Central memory CD8-positive, alpha-beta T cell (primary cell): ENCODE measurements around the gene SENP5.
A peak's percentile ranks its signal among the peaks of the same experiment; 100 is the strongest.
"Not testable (repeated sequence)": the region's sequence is repeated elsewhere in the genome, so short reads cannot be mapped to it uniquely, and the experiment has no call there.

Source experiments
- ATAC-seq: fragments of 150-1000 bp; cut with Tn5 transposase; replicated peaks from 2 replicates; pipeline ENCODE4 v1.10.0; 2022; ENCODE audit warnings: mild to moderate bottlenecking, moderate FRiP score, moderate number of reproducible peaks; ENCODE audit not compliant: poor library complexity, severe bottlenecking; ENCODE audit errors: extremely low read depth
- DNase-seq, 2 donors: peaks; one replicate each; pipeline ENCODE4 v3.0.0; 2021; ENCODE audit warnings: low spot score in 2 of 2
- H3K27ac Mint-ChIP-seq: one replicate; pipeline ENCODE4 v1.8.0; 2022; ENCODE audit warnings: low read depth, mild to moderate bottlenecking, moderate library complexity, mixed read lengths
- H3K27me3 Mint-ChIP-seq: one replicate; pipeline ENCODE4 v1.8.0; 2022; ENCODE audit warnings: mixed read lengths
- H3K36me3 Mint-ChIP-seq: one replicate; pipeline ENCODE4 v1.8.0; 2022; ENCODE audit warnings: mild to moderate bottlenecking, moderate library complexity, mixed read lengths; ENCODE audit not compliant: insufficient read depth
- H3K4me1 Mint-ChIP-seq: one replicate; pipeline ENCODE4 v1.8.0; 2022; ENCODE audit warnings: mixed read lengths
- H3K4me3 Mint-ChIP-seq: one replicate; pipeline ENCODE4 v1.8.0; 2022; ENCODE audit warnings: mild to moderate bottlenecking, moderate library complexity, mixed read lengths
- H3K9me3 Mint-ChIP-seq: one replicate; pipeline ENCODE4 v1.8.0; 2022; ENCODE audit warnings: mixed read lengths

The SENP5 gene

DNA sequence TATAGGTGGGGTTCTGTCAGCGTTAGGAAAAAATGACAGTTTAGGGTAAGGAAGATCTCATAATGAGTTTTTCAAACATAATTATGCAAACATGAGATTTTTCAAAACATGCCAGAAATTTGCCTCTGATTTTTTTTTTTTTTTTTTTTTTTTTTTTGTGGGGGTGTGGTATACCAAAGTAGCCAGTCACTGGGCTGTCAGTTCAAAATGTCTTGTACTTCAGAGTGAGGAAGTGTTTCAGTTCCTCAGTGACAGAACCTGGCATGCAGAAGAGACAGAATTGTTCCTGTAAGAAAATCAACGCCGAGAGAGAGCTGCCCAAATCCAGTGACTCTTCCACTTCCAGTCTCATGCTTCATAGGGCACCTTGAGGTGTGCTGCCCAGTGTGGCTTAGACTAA, 64.9 kb downstream of the SENP5 start:
- no peaks in the 10 kb centered on the region for H3K27me3 Mint-ChIP-seq
- DNase-seq (no peak), ATAC-seq (no peak)
- no peaks in the 10 kb centered on the region for H3K4me1 Mint-ChIP-seq
- H3K9me3 Mint-ChIP-seq: no peaks in the 10 kb centered on the region
- H3K27ac Mint-ChIP-seq: no peak overlapping the region
- no peak overlapping the region for H3K4me3 Mint-ChIP-seq
- peaks cover 64% of the 10 kb centered on the region for H3K36me3 Mint-ChIP-seq

DNA sequence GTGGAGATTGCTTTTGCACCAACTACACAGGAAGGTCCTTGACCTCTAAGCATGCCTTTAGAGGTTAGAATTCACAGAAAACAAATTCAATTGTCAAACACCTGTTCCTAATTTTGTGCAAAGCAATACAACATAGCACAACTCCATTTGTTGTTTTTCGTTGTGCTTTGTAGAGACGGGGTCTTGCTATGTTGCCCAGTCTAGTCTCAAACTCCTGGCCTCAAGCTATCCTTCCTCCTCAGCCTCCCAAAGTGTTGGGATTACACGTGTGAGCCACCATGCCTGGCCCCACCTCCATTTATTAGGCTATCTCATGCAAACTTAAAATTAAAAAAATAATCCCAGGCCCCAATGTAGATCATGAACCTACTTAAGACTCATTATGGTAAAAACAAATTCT, 68.6 kb downstream of the SENP5 start:
- Mint-ChIP-seq H3K4me3 (no peak overlapping the region), H3K4me1 (peaks cover 10% of the 10 kb centered on the region)
- DNase-seq: no peak

DNA sequence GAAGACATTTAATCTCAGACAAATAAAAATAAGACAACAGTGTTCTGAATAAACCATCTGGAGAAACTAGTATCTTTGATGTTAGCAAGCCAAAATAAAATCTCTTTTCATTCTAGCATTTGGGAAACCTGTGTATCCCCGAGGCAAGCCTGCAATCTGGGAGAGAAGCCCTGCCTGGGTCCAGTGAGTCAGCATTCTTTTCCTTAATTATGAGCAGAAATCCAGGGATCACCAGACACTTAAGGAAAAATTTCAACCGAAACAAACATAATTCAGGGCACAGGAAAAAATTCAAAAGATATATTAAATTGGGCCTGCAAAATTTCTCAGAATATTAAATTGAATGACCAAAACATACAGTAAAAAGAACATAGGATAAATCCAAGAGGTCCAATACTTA, 70.4 kb downstream of the SENP5 start:
- Mint-ChIP-seq H3K27me3 (no peaks in the 10 kb centered on the region), H3K9me3 (no peaks in the 10 kb centered on the region), H3K36me3 (peaks cover 72% of the 10 kb centered on the region), H3K4me1 (peaks cover 26% of the 10 kb centered on the region), H3K4me3 (no peak overlapping the region), H3K27ac (no peak overlapping the region)
- no peak for ATAC-seq
- DNase-seq: no peak

More for the DNA sequence above, 68.6 kb downstream of the SENP5 start:
- Mint-ChIP-seq H3K36me3 (peaks cover 71% of the 10 kb centered on the region), H3K9me3 (no peaks in the 10 kb centered on the region), H3K27me3 (no peaks in the 10 kb centered on the region), H3K27ac (no peak overlapping the region)
- no peak for ATAC-seq

DNA sequence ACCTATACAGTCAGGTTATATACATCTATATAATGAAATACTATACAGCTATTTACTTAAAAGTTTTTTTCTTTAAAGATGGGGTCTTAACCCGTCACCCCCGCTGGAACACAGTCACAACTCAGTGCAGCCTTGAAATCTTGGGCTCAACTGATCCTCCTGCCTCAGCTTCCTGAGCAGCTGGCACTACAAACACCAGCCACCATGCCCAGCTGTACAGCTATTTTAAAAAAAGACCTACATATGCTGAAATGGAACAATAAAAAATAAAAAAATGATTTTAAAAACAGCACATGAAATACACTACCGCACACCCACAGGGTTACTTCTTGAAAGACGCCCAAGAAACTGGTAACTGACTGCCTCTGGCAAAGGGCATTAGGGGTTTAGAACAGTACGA, 70.9 kb downstream of the SENP5 start:
- no peak for DNase-seq
- Mint-ChIP-seq H3K36me3 (peaks cover 72% of the 10 kb centered on the region), H3K27me3 (no peaks in the 10 kb centered on the region), H3K4me1 (peaks cover 30% of the 10 kb centered on the region), H3K9me3 (no peaks in the 10 kb centered on the region), H3K27ac (no peak overlapping the region), H3K4me3 (no peak overlapping the region)
- ATAC-seq: no peak

DNA sequence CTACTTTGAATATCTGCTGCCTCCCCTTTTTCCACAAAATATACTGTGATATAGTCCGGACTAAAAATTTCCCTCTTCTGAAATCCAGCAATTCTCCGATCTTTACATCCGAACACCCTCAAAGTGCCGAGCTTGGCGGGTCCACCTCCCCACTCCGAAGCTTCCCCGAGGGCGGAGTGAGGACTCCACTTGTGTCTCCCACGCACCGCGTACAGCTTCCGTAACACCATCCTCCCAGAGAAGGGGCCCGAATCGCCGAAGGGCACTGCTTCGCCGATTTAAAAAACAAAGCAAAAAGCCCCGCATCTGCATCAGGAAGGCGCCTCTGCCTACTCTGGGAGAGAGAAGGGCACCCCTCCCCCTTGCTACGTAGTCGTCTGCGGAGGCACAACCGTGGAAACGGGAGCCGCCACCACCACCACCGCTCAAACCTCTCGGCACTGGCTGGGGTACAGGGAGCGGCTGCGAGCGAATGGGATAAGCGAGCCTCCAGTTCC, 74.1 kb downstream of the SENP5 start:
- Mint-ChIP-seq H3K27me3 (no peaks in the 10 kb centered on the region), H3K27ac (peak overlapping the region; percentile 98), H3K4me1 (peaks cover 31% of the 10 kb centered on the region), H3K36me3 (peaks cover 53% of the 10 kb centered on the region), H3K4me3 (peak overlapping the region; percentile 98), H3K9me3 (no peaks in the 10 kb centered on the region)
- ATAC-seq (peak; percentile 45), DNase-seq (peak; percentile 40 to 48)

DNA sequence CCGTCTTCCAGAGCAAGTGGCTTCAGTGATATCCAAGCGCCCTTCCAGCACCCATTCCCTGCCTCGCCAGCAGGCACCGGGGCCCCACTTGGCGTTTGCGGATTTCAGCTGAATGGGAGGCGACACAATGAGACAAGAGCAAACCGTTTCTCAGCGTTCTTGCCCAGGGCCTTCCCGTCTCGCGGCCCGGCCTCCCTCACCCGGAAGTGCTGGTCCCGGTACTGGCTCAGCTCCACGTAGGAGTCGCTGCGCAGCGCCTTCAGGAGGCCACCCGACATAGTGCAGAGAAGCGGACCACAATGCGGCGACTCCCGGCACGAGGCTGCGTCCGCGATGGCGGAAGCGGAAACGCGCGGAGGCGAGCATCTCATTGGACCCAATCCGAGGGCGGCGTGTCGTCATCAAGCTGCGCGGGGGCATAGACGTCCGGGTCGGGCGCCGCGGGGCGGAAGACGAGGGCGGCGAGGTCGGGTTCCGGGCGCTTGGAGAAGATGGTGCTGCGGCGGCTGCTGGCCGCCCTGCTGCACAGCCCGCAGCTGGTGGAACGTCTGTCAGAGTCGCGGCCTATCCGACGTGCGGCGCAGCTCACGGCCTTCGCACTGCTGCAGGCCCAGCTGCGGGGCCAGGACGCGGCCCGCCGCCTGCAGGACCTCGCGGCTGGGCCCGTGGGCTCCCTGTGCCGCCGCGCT, 74.7 kb downstream of the SENP5 start, which contains the start of gene NCBP2:
Gene NCBP2 (minus strand): TSS at position 303 of the 689 bp plus-strand sequence. CDS start 25 bp downstream, at position 278.
- peak; percentile 94 for ATAC-seq
- no peaks in the 10 kb centered on the region for H3K9me3 Mint-ChIP-seq
- peak within 1 kb of the TSS; percentile 98 for H3K27ac Mint-ChIP-seq
- peak within 1 kb of the TSS; percentile 98 for H3K4me3 Mint-ChIP-seq
- H3K27me3 Mint-ChIP-seq: no peaks in the 10 kb centered on the region
- peaks cover 31% of the 10 kb centered on the region for H3K4me1 Mint-ChIP-seq
- DNase-seq: peak; percentile 99
- peaks cover 47% of the 10 kb centered on the region for H3K36me3 Mint-ChIP-seq

DNA sequence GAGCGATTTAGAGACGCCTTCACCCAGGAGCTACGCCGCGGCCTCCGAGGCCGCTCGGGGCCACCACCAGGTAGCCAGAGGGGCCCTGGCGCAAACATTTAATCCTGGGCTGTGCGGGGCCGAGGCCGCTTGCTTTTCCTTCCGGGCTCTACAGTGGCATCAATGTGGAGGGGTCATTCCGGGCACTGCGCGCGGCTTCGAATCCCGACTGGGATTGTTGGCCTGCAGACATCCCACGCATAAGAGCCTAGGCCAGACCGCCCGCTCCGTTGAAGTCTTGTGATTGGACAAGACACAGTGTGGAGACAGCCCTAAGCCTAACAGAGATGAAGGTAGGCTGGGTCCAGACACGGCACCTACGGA, 75.2 kb downstream of the SENP5 start:
- Mint-ChIP-seq H3K4me1 (peaks cover 31% of the 10 kb centered on the region), H3K27ac (peak overlapping the region; percentile 98), H3K4me3 (peak overlapping the region; percentile 98), H3K27me3 (no peaks in the 10 kb centered on the region), H3K9me3 (no peaks in the 10 kb centered on the region), H3K36me3 (peaks cover 42% of the 10 kb centered on the region)
- DNase-seq (no peak), ATAC-seq (no peak)

DNA sequence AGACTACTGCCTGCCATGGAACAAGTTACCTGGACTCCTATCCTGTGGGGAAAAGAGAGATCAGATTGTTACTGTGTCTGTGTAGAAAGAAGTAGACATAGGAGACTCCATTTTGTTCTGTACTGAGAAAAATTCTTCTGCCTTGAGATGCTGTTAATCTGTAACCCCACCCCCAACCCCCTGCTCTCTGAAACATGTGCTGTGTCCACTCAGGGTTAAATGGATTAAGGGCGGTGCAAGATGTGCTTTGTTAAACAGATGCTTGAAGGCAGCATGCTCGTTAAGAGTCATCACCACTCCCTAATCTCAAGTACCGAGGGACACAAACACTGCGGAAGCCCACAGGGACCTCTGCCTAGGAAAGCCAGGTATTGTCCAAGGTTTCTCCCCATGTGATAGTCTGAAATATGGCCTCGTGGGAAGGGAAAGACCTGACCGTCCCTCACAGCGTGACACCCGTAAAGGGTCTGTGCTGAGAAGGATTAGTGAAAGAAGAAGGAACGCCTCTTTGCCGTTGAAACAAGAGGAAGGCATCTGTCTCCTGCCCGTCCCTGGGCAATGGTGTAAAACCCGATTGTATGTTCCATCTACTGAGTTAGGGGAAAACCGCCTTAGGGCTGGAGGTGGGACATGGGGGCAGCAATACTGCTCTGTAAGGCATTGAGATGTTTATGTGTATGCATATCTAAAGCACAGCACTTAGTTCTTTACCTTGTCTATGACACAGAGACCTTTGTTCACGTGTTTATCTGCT, 76.5 kb downstream of the SENP5 start:
- peak overlapping the region; percentile 98 for H3K27ac Mint-ChIP-seq
- not testable (repeated sequence) for H3K27me3 Mint-ChIP-seq, H3K9me3 Mint-ChIP-seq, DNase-seq, ATAC-seq
- peak overlapping the region; percentile 98 for H3K4me3 Mint-ChIP-seq
- H3K4me1 Mint-ChIP-seq: peaks cover 31% of the 10 kb centered on the region
- H3K36me3 Mint-ChIP-seq: peaks cover 30% of the 10 kb centered on the region

DNA sequence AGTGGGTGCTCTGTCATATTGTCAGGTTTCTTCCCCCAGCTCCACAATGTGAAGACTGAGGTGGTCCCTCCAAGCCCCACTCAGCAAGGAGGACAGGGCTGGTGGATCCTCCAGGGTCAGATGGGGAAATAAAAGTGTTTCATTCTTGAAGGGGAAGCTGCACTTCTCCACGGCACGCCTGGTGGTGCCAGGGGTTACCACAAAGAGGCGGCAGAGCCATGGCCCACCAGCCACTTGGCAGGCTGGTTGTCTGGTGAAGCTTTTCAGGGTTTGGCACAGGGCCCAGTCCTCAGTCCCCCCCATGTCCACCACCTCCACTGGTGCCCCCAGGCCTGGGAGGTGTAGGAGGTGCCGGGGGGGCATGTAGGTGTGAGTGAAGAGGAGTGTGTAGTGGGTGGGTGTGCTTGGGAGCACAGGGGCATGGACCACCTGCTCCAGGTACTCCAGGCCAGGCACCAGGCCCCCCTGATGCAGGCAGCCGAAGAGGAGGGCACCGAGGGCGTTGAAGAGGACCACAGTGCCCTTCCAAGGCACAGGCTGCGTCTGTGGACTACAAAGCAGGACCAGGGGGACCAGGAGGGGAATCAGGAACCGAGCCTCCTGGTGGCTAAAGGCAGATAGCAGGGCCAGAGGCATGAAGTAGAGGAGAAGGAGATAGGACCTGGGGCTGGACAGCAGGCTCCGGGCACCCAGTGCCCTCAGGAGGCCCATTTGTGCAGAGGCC, 79.6 kb downstream of the SENP5 start:
- ATAC-seq (no peak), DNase-seq (no peak)
- no peaks in the 10 kb centered on the region for H3K27me3 Mint-ChIP-seq
- peaks cover 15% of the 10 kb centered on the region for H3K36me3 Mint-ChIP-seq
- no peak overlapping the region for H3K4me3 Mint-ChIP-seq
- H3K4me1 Mint-ChIP-seq: peaks cover 11% of the 10 kb centered on the region
- no peaks in the 10 kb centered on the region for H3K9me3 Mint-ChIP-seq
- H3K27ac Mint-ChIP-seq: no peak overlapping the region

DNA sequence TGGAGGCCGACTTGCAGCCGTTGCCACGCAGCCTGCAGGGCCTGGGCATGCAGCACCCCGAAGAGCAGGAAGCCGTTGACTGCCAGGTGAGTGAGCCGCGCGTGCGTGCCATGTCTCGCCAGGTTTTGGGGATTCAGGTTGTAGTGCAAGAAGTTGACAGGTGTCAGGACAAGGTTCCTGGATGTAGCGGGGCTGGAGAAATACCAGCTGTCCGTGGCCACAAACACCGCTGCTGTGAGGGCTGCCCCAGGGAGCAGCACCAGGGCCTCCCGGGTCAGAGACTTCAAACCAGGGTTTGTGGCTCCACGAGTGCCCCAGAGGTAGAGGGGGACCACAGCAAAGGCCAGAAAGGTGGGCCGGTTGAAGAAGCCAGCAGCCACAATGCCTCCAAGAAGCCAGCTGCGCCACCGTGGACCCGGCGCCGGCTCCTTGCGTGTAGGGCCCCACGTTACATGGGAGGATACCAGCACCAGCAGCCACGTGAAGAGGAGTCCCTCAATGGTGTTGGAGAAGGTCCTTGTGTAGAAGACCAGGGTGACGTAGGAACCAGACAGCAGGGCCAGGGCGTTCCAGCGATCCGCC, 80.2 kb downstream of the SENP5 start:
- H3K36me3 Mint-ChIP-seq: peaks cover 11% of the 10 kb centered on the region
- no peak overlapping the region for H3K4me3 Mint-ChIP-seq

DNA sequence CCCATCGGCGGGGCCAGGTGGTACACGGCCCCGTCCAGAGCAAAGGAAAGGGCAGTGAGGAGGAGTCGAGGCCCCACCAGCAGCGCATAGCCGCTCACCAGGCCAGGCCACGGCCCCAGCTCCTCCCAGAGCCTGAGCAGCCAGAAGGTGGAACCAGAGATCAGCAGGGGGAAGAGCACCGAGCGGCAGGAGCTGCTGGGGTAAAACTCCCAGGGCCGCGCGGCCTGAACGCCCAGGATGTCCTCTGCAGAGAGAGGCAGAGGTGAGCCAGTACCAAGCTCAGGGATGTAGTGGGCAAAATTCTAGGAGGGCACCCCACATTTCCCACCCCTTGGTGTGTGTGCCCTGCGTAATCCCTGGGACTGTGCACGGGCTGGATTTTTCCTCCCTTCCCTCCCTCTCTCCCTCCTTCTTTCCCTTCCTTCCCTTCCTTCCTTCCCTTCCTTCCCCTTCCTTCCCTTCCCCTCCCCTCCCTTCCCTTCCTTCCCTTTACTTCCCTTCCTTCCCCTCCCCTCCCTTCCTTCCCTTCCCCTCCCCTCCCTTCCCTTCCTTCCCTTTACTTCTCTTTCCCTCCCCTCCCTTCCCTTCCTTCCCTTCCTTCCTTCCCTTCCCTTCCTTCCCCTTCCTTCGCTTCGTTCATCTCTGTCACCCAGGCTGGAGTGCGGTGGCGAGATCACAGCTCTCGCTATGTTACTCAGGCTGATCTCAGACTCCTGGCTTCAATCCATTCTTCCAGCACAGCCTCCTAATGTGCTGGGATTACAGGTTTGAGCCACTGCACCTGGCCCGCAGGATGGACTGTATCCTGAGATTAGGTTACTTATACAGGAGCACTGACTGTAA, 80.9 kb downstream of the SENP5 start:
- Mint-ChIP-seq H3K9me3 (no peaks in the 10 kb centered on the region), H3K36me3 (peaks cover 5% of the 10 kb centered on the region), H3K27me3 (no peaks in the 10 kb centered on the region), H3K27ac (no peak overlapping the region), H3K4me3 (no peak overlapping the region), H3K4me1 (no peaks in the 10 kb centered on the region)
- DNase-seq (no peak), ATAC-seq (no peak)

More for the DNA sequence above, 80.2 kb downstream of the SENP5 start:
- ATAC-seq (no peak), DNase-seq (no peak)
- peaks cover 7% of the 10 kb centered on the region for H3K4me1 Mint-ChIP-seq
- H3K27ac Mint-ChIP-seq: no peak overlapping the region
- no peaks in the 10 kb centered on the region for H3K27me3 Mint-ChIP-seq
- no peaks in the 10 kb centered on the region for H3K9me3 Mint-ChIP-seq

DNA sequence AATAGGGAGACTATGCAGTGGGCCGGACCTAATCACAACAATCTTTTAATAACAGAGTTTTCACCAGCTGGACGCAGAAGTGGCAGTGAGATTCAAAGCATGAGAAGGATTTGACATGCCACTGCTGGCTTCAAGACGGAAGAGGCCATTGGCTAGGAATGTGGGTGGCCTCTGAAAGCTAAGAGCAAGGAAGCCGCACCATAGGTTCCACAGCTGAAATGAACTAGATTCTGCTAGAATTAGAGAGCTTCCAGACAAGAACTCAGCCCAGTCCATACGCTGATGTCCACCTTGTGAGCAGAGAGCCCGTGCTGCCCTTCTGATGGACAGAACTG, 81.5 kb downstream of the SENP5 start:
- Mint-ChIP-seq H3K36me3 (peaks cover 4% of the 10 kb centered on the region), H3K9me3 (no peaks in the 10 kb centered on the region), H3K4me3 (no peak overlapping the region), H3K4me1 (no peaks in the 10 kb centered on the region), H3K27me3 (no peaks in the 10 kb centered on the region), H3K27ac (no peak overlapping the region)
- ATAC-seq (no peak), DNase-seq (no peak)
